ENCODE results near the gene SLC4A9.

SLC4A9 gene

DNA sequence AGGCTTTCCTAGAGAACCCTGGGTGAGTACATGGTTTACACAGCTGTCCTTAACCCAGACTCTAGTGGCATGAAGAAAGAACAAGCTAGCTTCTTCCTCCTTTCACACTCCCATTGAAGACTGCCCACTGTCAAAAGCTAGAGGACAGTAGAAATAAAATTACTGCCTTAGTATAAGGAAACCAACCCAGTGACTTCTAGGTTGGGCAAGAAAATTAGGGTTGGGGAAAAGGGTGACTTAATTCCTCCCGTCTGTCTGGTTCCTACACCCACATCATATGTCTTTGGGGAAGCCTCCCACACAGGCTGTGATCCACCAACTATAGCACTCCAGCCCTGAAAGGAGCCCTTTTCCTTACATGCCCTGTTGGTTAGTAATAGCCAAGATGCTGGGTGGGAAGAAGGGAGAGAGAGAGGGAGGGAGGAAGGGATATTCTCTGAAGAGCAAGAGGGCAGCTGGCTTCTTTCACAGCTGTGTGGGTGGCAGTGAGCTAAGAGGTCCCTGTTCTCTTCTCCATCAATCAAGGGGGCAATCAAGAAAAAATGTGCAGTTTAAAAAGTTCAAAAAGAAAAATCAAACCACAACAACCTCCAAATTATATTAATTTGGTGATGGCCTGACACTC lies 35.3 kb upstream of the SLC4A9 start:
- Histone ChIP-seq H3K27ac (ENCODE audit: low read length, poor library complexity, severe bottlenecking) (peak overlapping the region; percentile 58), H3K79me1 (replicated peaks; ENCODE audit: low read length, poor library complexity, severe bottlenecking) (no peaks in the 10 kb centered on the region), H2BK120ac (ENCODE audit: low read depth, low read length) (no peak overlapping the region), H3K36me3 (ENCODE audit: control insufficient read depth in 1 of 2, insufficient read depth in 2 of 2, low read depth in 1 of 2, low read length in 2 of 2) (no peaks in the 10 kb centered on the region), H3K9ac (ENCODE audit: low read length) (no peak overlapping the region), H3K18ac (ENCODE audit: low read depth in 1 of 2, low read length in 2 of 2) (peak overlapping the region; percentile 79 to 84), H2AK5ac (ENCODE audit: low read length, severe bottlenecking) (peak overlapping the region; percentile 83), H3K4me3 (ENCODE audit: insufficient read depth in 1 of 2, low read depth in 1 of 2, low read length in 2 of 2) (no peak overlapping the region), H3K4ac (ENCODE audit: low read depth in 1 of 2, low read length in 2 of 2) (peak overlapping the region in 1 of 2 experiments; percentile 54), H2BK12ac (ENCODE audit: low read length in 2 of 2) (peak overlapping the region; percentile 45 to 57), H3K4me2 (ENCODE audit: low read length, poor library complexity, severe bottlenecking) (no peak overlapping the region), H3K27me3 (ENCODE audit: control insufficient read depth in 1 of 2, insufficient read depth in 1 of 2, low read length in 2 of 2) (no peaks in the 10 kb centered on the region), H3K23ac (ENCODE audit: low read length in 2 of 2) (no peak overlapping the region), H3K14ac (ENCODE audit: low read length in 2 of 2) (no peak overlapping the region), H3K4me1 (ENCODE audit: control insufficient read depth, insufficient read depth, low read depth, low read length) (peaks cover 26% of the 10 kb centered on the region), H2BK5ac (ENCODE audit: low read depth, low read length, poor library complexity, severe bottlenecking) (no peak overlapping the region), H3K9me3 (ENCODE audit: control insufficient read depth, low read length) (no peaks in the 10 kb centered on the region), H4K91ac (ENCODE audit: low read length) (peak overlapping the region; percentile 11), H4K8ac (ENCODE audit: low read length) (peak overlapping the region; percentile 54), H2BK15ac (ENCODE audit: low read depth, poor library complexity, severe bottlenecking) (peak overlapping the region; percentile 62), H2AFZ (ENCODE audit: low read depth, low read length) (no peak overlapping the region)
- DNase-seq: peak; percentile 77
- no CpG with 5 or more reads among the region's 1 CpG for WGBS

DNA sequence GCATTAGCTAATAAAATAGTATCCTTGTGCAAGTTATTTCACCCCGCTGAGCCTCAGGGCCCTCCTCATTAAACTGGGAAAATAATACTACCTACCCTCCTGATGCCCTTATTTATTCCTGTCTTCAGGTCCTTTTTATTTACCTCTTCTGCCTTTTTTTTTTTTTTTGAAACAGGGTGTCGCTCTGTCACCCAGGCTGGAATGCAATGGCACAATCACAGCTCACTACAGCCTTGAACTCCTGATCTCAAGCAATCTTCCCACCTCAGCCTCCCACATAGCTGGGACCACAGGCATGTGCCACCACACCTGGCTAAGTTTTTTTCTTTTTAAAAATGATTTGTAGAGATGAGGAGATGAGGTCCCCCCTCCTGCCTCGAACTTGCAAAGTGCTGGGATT lies 34.5 kb upstream of the SLC4A9 start:
- H3K27me3 ChIP-seq (ENCODE audit: control insufficient read depth in 1 of 2, insufficient read depth in 1 of 2, low read length in 2 of 2): no peaks in the 10 kb centered on the region
- H3K4me3 ChIP-seq (ENCODE audit: insufficient read depth in 1 of 2, low read depth in 1 of 2, low read length in 2 of 2): no peak overlapping the region
- no peak overlapping the region for H3K14ac ChIP-seq (ENCODE audit: low read length in 2 of 2)
- H3K4ac ChIP-seq (ENCODE audit: low read depth in 1 of 2, low read length in 2 of 2): no peak overlapping the region
- no peak for DNase-seq
- H3K23ac ChIP-seq (ENCODE audit: low read length in 2 of 2): no peak overlapping the region
- 97% methylated on average over 3 of the region's 3 CpGs for WGBS
- no peak overlapping the region for H3K18ac ChIP-seq (ENCODE audit: low read depth in 1 of 2, low read length in 2 of 2)
- no peak overlapping the region for H2AFZ ChIP-seq (ENCODE audit: low read depth, low read length)
- H3K36me3 ChIP-seq (ENCODE audit: control insufficient read depth in 1 of 2, insufficient read depth in 2 of 2, low read depth in 1 of 2, low read length in 2 of 2): no peaks in the 10 kb centered on the region
- H3K4me2 ChIP-seq (ENCODE audit: low read length, poor library complexity, severe bottlenecking): no peak overlapping the region
- H2BK120ac ChIP-seq (ENCODE audit: low read depth, low read length): no peak overlapping the region
- no peak overlapping the region for H2BK5ac ChIP-seq (ENCODE audit: low read depth, low read length, poor library complexity, severe bottlenecking)
- no peaks in the 10 kb centered on the region for H3K9me3 ChIP-seq (ENCODE audit: control insufficient read depth, low read length)
- H3K27ac ChIP-seq (ENCODE audit: low read length, poor library complexity, severe bottlenecking): no peak overlapping the region
- H3K4me1 ChIP-seq (ENCODE audit: control insufficient read depth, insufficient read depth, low read depth, low read length): peaks cover 26% of the 10 kb centered on the region
- H2AK5ac ChIP-seq (ENCODE audit: low read length, severe bottlenecking): no peak overlapping the region
- no peak overlapping the region for H4K8ac ChIP-seq (ENCODE audit: low read length)
- no peak overlapping the region for H4K91ac ChIP-seq (ENCODE audit: low read length)
- no peak overlapping the region for H3K9ac ChIP-seq (ENCODE audit: low read length)
- H2BK12ac ChIP-seq (ENCODE audit: low read length in 2 of 2): no peak overlapping the region
- H3K79me1 ChIP-seq (replicated peaks; ENCODE audit: low read length, poor library complexity, severe bottlenecking): no peaks in the 10 kb centered on the region
- H2BK15ac ChIP-seq (ENCODE audit: low read depth, poor library complexity, severe bottlenecking): no peak overlapping the region

DNA sequence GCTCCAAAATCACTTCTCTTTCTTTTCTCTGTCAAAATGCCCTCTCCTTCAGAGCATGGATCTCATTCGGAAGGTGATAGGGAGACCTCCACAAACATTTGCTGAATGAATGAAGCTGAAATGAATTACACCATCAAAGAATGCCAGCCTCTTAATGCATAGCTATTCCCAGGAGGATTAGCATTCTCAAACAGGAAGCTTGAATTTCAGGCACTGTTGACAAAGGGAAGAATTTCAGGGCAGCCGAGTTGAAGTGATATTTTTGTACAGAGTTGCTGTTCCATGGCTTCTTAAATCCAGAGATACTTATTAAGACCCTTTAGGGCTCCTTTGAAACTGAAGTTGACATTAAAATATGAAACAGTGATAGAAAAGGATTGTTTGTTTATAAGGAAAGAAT lies 32.4 kb upstream of the SLC4A9 start:
- Histone ChIP-seq H3K14ac (ENCODE audit: low read length in 2 of 2) (no peak overlapping the region), H3K27me3 (ENCODE audit: control insufficient read depth in 1 of 2, insufficient read depth in 1 of 2, low read length in 2 of 2) (no peaks in the 10 kb centered on the region), H2AK5ac (ENCODE audit: low read length, severe bottlenecking) (no peak overlapping the region), H3K9ac (ENCODE audit: low read length) (no peak overlapping the region), H3K4me3 (ENCODE audit: insufficient read depth in 1 of 2, low read depth in 1 of 2, low read length in 2 of 2) (no peak overlapping the region), H3K36me3 (ENCODE audit: control insufficient read depth in 1 of 2, insufficient read depth in 2 of 2, low read depth in 1 of 2, low read length in 2 of 2) (peaks cover 0 to 3% of the 10 kb centered on the region in 2 experiments), H3K4me1 (ENCODE audit: control insufficient read depth, insufficient read depth, low read depth, low read length) (peaks cover 20% of the 10 kb centered on the region), H2BK5ac (ENCODE audit: low read depth, low read length, poor library complexity, severe bottlenecking) (no peak overlapping the region), H2AFZ (ENCODE audit: low read depth, low read length) (no peak overlapping the region), H2BK120ac (ENCODE audit: low read depth, low read length) (no peak overlapping the region), H2BK12ac (ENCODE audit: low read length in 2 of 2) (no peak overlapping the region), H3K4ac (ENCODE audit: low read depth in 1 of 2, low read length in 2 of 2) (no peak overlapping the region), H4K91ac (ENCODE audit: low read length) (no peak overlapping the region), H3K9me3 (ENCODE audit: control insufficient read depth, low read length) (no peaks in the 10 kb centered on the region), H3K18ac (ENCODE audit: low read depth in 1 of 2, low read length in 2 of 2) (no peak overlapping the region), H2BK15ac (ENCODE audit: low read depth, poor library complexity, severe bottlenecking) (no peak overlapping the region), H3K27ac (ENCODE audit: low read length, poor library complexity, severe bottlenecking) (no peak overlapping the region), H4K8ac (ENCODE audit: low read length) (no peak overlapping the region), H3K79me1 (replicated peaks; ENCODE audit: low read length, poor library complexity, severe bottlenecking) (no peaks in the 10 kb centered on the region), H3K23ac (ENCODE audit: low read length in 2 of 2) (no peak overlapping the region), H3K4me2 (ENCODE audit: low read length, poor library complexity, severe bottlenecking) (no peak overlapping the region)
- WGBS: 32% methylated on average over 2 of the region's 2 CpGs
- peak; percentile 55 for DNase-seq

DNA sequence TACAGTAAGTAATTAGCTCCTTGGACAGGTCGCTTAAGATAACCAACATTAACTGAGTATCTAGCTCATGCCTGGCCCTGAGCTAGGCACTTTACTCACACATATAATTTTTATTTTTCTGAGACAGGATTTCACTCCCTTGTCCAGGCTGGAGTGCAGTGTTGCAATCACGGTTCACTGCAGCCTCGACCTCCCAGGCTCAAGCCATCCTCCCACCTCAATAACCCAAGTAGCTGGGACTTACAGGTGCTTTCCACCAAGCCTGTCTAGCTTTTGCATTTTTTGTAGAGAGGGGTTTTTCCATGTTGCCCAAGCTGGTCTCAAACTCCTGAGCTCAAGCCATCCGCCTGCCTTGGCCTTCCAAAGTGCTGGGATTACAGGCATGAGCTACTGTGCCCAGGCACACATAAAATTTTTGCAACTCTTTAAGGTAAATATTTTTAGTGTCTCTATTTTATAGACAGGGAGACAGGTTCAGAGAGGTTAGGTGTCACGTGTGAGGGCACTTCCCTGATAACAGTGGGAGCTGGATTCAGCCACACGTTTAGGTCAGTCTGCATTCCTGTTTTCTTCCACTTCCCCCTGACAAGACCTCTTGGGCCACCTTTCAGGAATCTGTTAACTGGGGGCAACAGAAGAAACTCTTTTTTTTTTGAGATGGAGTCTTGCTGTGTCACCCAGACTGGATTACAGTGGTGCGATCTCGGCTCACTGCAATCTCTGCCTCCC lies 31.8 kb upstream of the SLC4A9 start:
- Histone ChIP-seq H3K79me1 (replicated peaks; ENCODE audit: low read length, poor library complexity, severe bottlenecking) (peaks cover 2% of the 10 kb centered on the region), H3K9ac (ENCODE audit: low read length) (no peak overlapping the region), H3K14ac (ENCODE audit: low read length in 2 of 2) (no peak overlapping the region), H4K8ac (ENCODE audit: low read length) (no peak overlapping the region), H2BK120ac (ENCODE audit: low read depth, low read length) (no peak overlapping the region), H4K91ac (ENCODE audit: low read length) (no peak overlapping the region), H3K4me3 (ENCODE audit: insufficient read depth in 1 of 2, low read depth in 1 of 2, low read length in 2 of 2) (no peak overlapping the region), H2BK5ac (ENCODE audit: low read depth, low read length, poor library complexity, severe bottlenecking) (no peak overlapping the region), H3K4me2 (ENCODE audit: low read length, poor library complexity, severe bottlenecking) (no peak overlapping the region), H2BK12ac (ENCODE audit: low read length in 2 of 2) (peak overlapping the region in 1 of 2 experiments; percentile 21), H2AK5ac (ENCODE audit: low read length, severe bottlenecking) (no peak overlapping the region), H3K9me3 (ENCODE audit: control insufficient read depth, low read length) (no peaks in the 10 kb centered on the region), H3K4me1 (ENCODE audit: control insufficient read depth, insufficient read depth, low read depth, low read length) (peaks cover 16% of the 10 kb centered on the region), H3K18ac (ENCODE audit: low read depth in 1 of 2, low read length in 2 of 2) (peak overlapping the region in 1 of 2 experiments; percentile 47), H3K4ac (ENCODE audit: low read depth in 1 of 2, low read length in 2 of 2) (no peak overlapping the region), H3K27me3 (ENCODE audit: control insufficient read depth in 1 of 2, insufficient read depth in 1 of 2, low read length in 2 of 2) (no peaks in the 10 kb centered on the region), H2BK15ac (ENCODE audit: low read depth, poor library complexity, severe bottlenecking) (no peak overlapping the region), H3K27ac (ENCODE audit: low read length, poor library complexity, severe bottlenecking) (no peak overlapping the region), H2AFZ (ENCODE audit: low read depth, low read length) (no peak overlapping the region), H3K23ac (ENCODE audit: low read length in 2 of 2) (no peak overlapping the region), H3K36me3 (ENCODE audit: control insufficient read depth in 1 of 2, insufficient read depth in 2 of 2, low read depth in 1 of 2, low read length in 2 of 2) (peaks cover 5 to 9% of the 10 kb centered on the region in 2 experiments)
- DNase-seq: no peak
- WGBS: 74% methylated on average over 8 of the region's 8 CpGs

All from mesenchymal stem cell (in vitro differentiated cells and primary cell).